Dermis microvascular lymphatic vessel endothelial cell (primary cell): ENCODE results near the gene OCLN. TPM values are rescaled to one million over a fixed set of nuclear protein-coding genes. Genes with fewer than 3 reads are reported as not detected.
"Not testable (repeated sequence)": the region's sequence is repeated elsewhere in the genome, so short reads cannot be mapped to it uniquely, and the experiment has no call there.

Source experiments
- DNase-seq, 2 donors: peaks; one replicate each; pipeline versions ENCODE4 v3.0.0 to v3.0.0-alpha.2; 2010; ENCODE audit warnings: low read depth in 2 of 2
- total RNA-seq: library from RNA; depleted of rRNA; stranded (reverse); fragments of >200 nt; gene quantifications from 2 replicates; pipeline ENCODE4 v1.2.1, GENCODE V29; 2014

The OCLN gene
- total RNA-seq, 1 donor from 2014 or later = 0.90 TPM

- no peak for DNase-seq
Observed at GRCh38 chr5:69491027-69491426, 1.6 kb upstream of the OCLN start.

DNA sequence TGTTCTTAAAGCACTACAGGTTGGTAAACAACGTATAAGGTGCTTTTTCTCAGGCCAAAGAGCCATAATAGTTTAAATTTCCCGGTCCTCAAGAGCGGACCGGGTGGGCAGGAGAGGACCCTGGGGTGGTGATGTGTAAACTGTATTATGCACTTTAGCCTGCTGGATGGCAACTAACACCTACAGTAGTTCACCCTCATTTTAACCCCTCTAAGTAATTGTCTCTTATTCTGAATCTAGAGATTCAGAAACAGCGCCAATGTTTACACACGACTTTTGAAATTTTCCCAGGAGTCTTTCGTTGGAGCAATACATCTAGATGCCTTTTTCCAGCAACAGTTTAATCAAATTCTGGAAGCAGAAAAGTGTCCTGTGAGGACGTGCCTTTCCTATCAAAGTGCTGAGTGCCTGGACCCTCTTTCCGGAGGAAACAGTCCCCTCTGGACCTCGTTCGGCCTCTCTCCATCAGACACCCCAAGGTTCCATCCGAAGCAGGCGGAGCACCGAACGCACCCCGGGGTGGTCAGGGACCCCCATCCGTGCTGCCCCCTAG lies 676 bp upstream of the OCLN start:
- DNase-seq = no peak

- peak in 1 of 2 donors; percentile 22 for DNase-seq
Observed at GRCh38 chr5:69492923-69493395, 369 bp downstream of the OCLN start.

DNA sequence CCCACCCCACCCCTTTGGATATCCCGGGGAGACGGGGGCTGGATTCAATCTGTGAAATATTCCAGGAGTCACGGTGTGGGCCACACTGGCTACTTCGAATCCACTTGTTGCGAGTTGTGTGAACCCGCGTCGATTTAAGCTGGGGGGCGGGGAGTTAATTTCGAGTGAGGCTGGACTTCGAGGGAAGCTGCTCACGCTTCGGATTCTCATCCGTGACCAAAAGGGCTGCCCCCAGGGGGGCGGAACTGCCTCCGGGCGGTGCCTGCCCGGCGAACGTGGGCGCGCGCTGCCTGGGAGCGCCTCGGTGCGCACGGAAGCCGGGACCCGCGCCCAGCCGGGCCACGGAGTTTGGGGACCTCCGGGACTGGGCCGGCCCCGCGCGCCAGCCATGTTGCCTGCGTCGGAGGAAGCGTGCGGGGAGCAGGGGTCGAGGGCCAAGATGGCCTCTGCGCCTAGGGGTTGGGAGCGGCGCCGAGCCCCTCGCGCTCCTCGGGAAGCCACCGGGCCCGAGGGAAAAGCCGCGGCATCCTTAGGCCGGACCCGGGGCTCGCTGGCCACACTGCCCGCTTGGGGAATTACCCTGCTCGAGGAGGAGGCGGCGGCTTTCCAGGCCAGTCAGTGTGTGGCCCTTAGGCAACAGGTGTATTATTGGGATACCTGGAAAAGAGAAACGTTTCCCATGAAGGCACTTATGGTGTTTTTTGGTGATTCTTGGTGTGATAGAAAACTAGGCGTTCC lies 975 bp downstream of the OCLN start:
- peak in 1 of 2 donors; percentile 28 for DNase-seq

GRCh38 chr5:69494452-69494851 lies 1.9 kb downstream of the OCLN start:
- no peak for DNase-seq

DNA sequence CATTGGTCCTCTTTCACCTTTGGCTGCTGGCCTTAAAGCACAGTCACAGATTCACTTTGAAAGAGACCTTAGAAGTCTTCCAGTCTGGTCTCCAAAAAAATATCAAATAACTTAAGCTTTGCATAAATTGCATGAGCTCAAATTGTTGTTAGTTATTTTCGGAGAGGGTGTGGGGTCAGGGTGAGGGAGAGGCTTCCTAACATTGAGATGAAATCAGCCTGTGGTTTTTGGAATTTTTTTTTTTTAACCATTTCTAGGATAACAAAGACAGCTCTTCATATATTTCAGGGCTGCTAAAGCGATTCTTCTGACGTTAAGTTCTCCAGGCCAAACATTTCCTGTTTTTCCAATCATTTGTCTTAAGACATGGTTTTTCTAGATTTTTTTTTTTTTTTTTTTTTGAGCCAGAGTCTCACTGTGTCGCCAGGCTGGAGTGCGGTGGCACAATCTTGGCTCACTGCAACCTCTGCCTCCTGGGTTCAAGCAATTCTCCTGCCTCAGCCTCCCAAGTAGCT lies 4.5 kb downstream of the OCLN start:
- peak in 1 of 2 donors; percentile 21 for DNase-seq

GRCh38 chr5:69498384-69498783 lies 5.8 kb downstream of the OCLN start:
- DNase-seq = no peak

DNA sequence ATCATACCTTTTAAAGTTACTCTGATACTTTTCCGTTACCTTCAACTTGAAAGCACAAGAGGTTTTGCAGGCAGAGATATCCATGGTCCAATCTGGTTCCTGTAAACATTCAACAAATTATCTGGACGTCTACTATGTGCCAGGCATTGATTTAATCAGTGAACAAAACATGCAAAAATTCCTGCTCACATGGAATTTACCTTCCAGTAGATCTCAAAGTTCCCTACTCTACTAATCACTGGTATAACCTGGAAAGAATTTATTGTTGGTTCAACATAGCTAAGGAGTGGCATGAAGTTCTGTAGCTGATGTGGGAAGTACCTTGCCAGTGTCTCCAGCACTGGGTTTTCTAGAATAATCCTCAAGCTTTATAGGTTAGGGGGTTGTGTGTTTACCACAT lies 9.8 kb downstream of the OCLN start:
- DNase-seq = no peak

DNA sequence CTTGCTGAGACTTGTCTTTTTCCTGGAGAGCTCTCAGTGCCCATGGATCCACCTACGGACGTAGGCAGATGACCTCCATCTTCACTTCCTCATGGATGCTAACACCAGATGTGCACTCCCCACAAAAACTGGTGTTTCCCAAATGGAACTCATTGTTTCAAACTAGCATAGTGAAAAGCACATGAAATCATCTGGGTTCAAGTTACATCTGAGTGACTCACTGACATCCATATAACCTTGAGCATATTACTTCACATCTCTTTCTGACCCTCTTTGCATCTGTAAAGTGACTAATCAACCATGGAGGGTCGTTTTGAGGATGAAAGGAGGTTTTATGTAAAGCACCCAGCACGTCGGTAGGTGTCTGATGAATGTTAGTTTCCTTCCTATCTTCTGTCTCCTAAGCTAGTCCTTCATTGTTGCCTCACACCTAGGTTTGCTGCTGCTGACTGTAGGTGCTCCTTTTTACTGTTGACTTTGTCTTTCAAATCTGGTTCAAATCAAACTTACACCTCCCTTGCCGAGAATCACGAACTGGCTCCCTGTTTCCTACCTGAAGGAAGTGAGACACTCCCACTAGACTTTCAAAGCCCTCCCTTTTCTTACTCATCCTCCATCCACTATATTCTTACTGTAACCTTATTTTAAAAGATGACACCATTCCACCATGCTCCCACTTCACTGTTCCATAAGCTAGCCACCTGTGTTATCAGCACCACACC lies 10.3 kb downstream of the OCLN start:
- peak in 1 of 2 donors; percentile 27 for DNase-seq

GRCh38 chr5:69504036-69504435 lies 11.4 kb downstream of the OCLN start:
- no peak for DNase-seq

- DNase-seq = no peak
Observed at GRCh38 chr5:69505306-69505705, 12.7 kb downstream of the OCLN start.

- no peak for DNase-seq
Observed at GRCh38 chr5:69509212-69509611, 16.6 kb downstream of the OCLN start.

GRCh38 chr5:69510694-69511093 lies 18.1 kb downstream of the OCLN start:
- no peak for DNase-seq

- peak in 1 of 2 donors; percentile 67 for DNase-seq
Observed at GRCh38 chr5:69512740-69513260, 20.2 kb downstream of the OCLN start.

DNA sequence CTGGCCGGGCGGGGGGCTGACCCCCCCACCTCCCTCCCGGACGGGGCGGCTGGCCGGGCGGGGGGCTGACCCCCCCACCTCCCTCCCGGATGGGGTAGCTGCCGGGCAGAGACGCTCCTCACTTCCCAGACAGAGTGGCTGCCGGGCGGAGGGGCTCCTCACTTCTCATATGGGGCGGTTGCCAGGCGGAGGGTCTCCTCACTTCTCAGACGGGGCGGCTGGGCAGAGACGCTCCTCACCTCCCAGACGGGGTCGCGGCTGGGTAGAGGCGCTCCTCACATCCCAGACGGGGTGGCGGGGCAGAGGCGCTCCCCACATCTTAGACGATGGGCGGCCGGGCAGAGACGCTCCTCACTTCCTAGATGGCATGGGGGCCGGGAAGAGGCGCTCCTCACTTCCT lies 23.0 kb downstream of the OCLN start:
- DNase-seq = not testable (repeated sequence)

DNA sequence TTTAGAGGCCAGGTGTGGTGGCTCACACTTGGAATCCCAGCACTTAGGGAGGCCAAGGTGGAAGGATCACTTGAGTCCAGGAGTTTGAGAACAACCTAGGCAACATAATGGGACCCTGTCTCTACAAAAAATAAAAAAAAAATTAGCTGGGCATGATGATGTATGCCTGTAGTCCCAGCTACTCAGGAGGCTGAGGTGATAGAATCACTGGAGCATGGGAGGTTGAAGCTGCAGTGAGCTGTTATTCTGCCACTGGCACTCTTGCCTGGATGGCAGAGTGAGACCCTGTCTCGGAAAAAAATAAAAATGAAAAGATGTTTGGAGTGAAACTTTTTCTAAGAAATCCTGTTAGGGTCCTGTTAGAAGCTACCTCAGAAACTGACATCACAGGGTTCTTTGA lies 24.2 kb downstream of the OCLN start:
- DNase-seq = no peak

- DNase-seq = peak in 1 of 2 donors; percentile 66
Observed at GRCh38 chr5:69517763-69518212, 25.2 kb downstream of the OCLN start.

GRCh38 chr5:69519285-69519684 lies 26.7 kb downstream of the OCLN start:
- DNase-seq = no peak

DNA sequence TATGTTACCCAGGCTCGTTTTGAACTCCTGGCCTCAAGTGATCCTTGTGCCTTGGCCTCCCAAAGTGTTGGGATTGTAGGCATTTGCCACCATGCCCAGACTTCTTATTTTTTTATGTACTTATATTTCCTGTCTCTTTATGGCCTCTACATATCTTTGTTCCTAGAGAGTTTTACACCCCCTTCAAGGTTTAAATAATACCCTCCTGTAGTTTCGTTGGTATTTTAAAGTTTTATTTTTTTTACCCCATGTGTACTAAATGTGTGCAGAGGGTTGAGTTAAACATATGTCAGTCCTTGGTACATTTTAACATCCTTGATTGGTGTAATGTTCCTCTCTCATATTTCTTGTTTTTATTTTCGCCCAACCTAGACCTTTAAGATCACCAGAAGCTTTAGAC lies 29.4 kb downstream of the OCLN start:
- no peak for DNase-seq

DNA sequence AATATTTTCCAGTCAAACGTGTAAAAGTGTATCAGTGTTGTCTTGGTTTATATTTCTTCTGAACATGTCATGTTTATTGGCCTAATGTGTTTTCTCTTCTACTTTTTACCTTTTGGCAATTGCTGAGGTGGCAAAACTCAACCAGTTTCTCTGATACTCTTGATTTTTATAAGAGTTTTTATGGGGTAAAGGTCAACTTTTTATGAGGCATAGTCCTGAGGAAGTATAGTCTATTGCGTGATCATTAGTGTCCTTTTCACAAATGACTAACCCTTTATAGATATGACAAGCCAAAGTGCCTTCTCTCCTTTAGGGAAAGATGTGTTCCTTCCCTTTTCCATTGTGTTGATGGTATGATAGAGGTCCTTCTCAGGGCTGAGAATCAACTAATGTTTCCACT lies 32.9 kb downstream of the OCLN start:
- no peak for DNase-seq

GRCh38 chr5:69526660-69527059 lies 34.1 kb downstream of the OCLN start:
- no peak for DNase-seq
